GM12874 (cell line): ENCODE results near the gene FAM3C.

Experiments used
- CTCF ChIP-seq: IDR thresholded peaks from 2 replicates; pipeline ENCODE4 v1.5.1; 2011; ENCODE audit warnings: low read depth, mild to moderate bottlenecking, control low read depth, low read length, moderate library complexity; ENCODE audit not compliant: insufficient read depth

FAM3C gene

GRCh38 chr7:121416533-121416932 lies 20.4 kb upstream of the FAM3C start:
- TF ChIP-seq CTCF: no peak

- no peak for TF ChIP-seq CTCF
These were observed 18.3 kb upstream of the FAM3C start for GRCh38 chr7:121414436-121414835.

GRCh38 chr7:121411597-121411979 lies 15.5 kb upstream of the FAM3C start:
- no peak for TF ChIP-seq CTCF

GRCh38 chr7:121410829-121411596 lies 14.9 kb upstream of the FAM3C start:
- TF ChIP-seq CTCF: no peak

- no peak for TF ChIP-seq CTCF
These were observed 10.8 kb upstream of the FAM3C start for GRCh38 chr7:121406944-121407343.

GRCh38 chr7:121406461-121406860 lies 10.4 kb upstream of the FAM3C start:
- TF ChIP-seq CTCF: no peak

- TF ChIP-seq CTCF: no peak
These were observed 8.2 kb upstream of the FAM3C start for GRCh38 chr7:121404348-121404747.
